ENCODE results near the gene HERC2. TPM values are rescaled to one million over a fixed set of nuclear protein-coding genes. Genes with fewer than 3 reads are reported as not detected.
"Not testable (repeated sequence)": the region's sequence is repeated elsewhere in the genome, so short reads cannot be mapped to it uniquely, and the experiment has no call there.

Gene HERC2
- total RNA-seq, 2 donors from 2014 or later: 32.9 to 39.1 TPM

- H3K9me3 ChIP-seq (ENCODE audit: control insufficient read depth, low read length, poor library complexity, severe bottlenecking); DNase-seq; H3K27ac Mint-ChIP-seq; H3K36me3 Mint-ChIP-seq (ENCODE audit: low read depth); H3K4me1 Mint-ChIP-seq; H3K4me3 Mint-ChIP-seq; H3K27me3 Mint-ChIP-seq; ATAC-seq: not testable (repeated sequence)
These were observed 118.7 kb downstream of the HERC2 start for GRCh38 chr15:28203055-28203828.

- not testable (repeated sequence) for H3K27me3 Mint-ChIP-seq; H3K9me3 ChIP-seq (ENCODE audit: control insufficient read depth, low read length, poor library complexity, severe bottlenecking); DNase-seq; H3K36me3 Mint-ChIP-seq (ENCODE audit: low read depth); H3K27ac Mint-ChIP-seq; H3K4me3 Mint-ChIP-seq; H3K4me1 Mint-ChIP-seq; ATAC-seq
These were observed 119.9 kb downstream of the HERC2 start for GRCh38 chr15:28202124-28202523.

- DNase-seq; H3K4me3 Mint-ChIP-seq; ATAC-seq; H3K4me1 Mint-ChIP-seq; H3K27ac Mint-ChIP-seq; H3K9me3 ChIP-seq (ENCODE audit: control insufficient read depth, low read length, poor library complexity, severe bottlenecking); H3K27me3 Mint-ChIP-seq; H3K36me3 Mint-ChIP-seq (ENCODE audit: low read depth): not testable (repeated sequence)
These were observed 123.8 kb downstream of the HERC2 start for GRCh38 chr15:28198215-28198614.

GRCh38 chr15:28197694-28198093, 124.3 kb downstream of the HERC2 start:
- H3K36me3 Mint-ChIP-seq (ENCODE audit: low read depth); DNase-seq; ATAC-seq; H3K27me3 Mint-ChIP-seq; H3K9me3 ChIP-seq (ENCODE audit: control insufficient read depth, low read length, poor library complexity, severe bottlenecking); H3K4me3 Mint-ChIP-seq; H3K4me1 Mint-ChIP-seq; H3K27ac Mint-ChIP-seq: not testable (repeated sequence)

- H3K9me3 ChIP-seq (ENCODE audit: control insufficient read depth, low read length, poor library complexity, severe bottlenecking); H3K4me3 Mint-ChIP-seq; H3K27ac Mint-ChIP-seq; H3K27me3 Mint-ChIP-seq; DNase-seq; H3K36me3 Mint-ChIP-seq (ENCODE audit: low read depth); H3K4me1 Mint-ChIP-seq; ATAC-seq: not testable (repeated sequence)
These were observed 125.4 kb downstream of the HERC2 start for GRCh38 chr15:28196581-28196980.

- H3K27ac Mint-ChIP-seq: no peak overlapping the region
These were observed 129.2 kb downstream of the HERC2 start for GRCh38 chr15:28192772-28193171.

GRCh38 chr15:28191832-28192231, 130.1 kb downstream of the HERC2 start:
- no peaks in the 10 kb centered on the region for H3K27me3 Mint-ChIP-seq
- no peaks in the 10 kb centered on the region for H3K9me3 ChIP-seq (ENCODE audit: control insufficient read depth, low read length, poor library complexity, severe bottlenecking)

More at GRCh38 chr15:28192772-28193171, 129.2 kb downstream of the HERC2 start:
- H3K4me1 Mint-ChIP-seq: no peaks in the 10 kb centered on the region
- no peak for ATAC-seq
- H3K27me3 Mint-ChIP-seq: no peaks in the 10 kb centered on the region
- DNase-seq: no peak
- H3K4me3 Mint-ChIP-seq: no peak overlapping the region
- peaks cover 3% of the 10 kb centered on the region for H3K36me3 Mint-ChIP-seq (ENCODE audit: low read depth)
- no peaks in the 10 kb centered on the region for H3K9me3 ChIP-seq (ENCODE audit: control insufficient read depth, low read length, poor library complexity, severe bottlenecking)

GRCh38 chr15:28190391-28191174, 131.4 kb downstream of the HERC2 start:
- ATAC-seq (no peak), DNase-seq (no peak)
- no peak overlapping the region for H3K4me3 Mint-ChIP-seq
- H3K27me3 Mint-ChIP-seq: no peaks in the 10 kb centered on the region
- H3K4me1 Mint-ChIP-seq: peaks cover 2% of the 10 kb centered on the region
- H3K27ac Mint-ChIP-seq: no peak overlapping the region
- peaks cover 7% of the 10 kb centered on the region for H3K36me3 Mint-ChIP-seq (ENCODE audit: low read depth)
- no peaks in the 10 kb centered on the region for H3K9me3 ChIP-seq (ENCODE audit: control insufficient read depth, low read length, poor library complexity, severe bottlenecking)

More at GRCh38 chr15:28191832-28192231, 130.1 kb downstream of the HERC2 start:
- ATAC-seq (no peak), DNase-seq (no peak)
- H3K4me1 Mint-ChIP-seq: no peaks in the 10 kb centered on the region
- no peak overlapping the region for H3K27ac Mint-ChIP-seq
- H3K4me3 Mint-ChIP-seq: no peak overlapping the region
- peaks cover 5% of the 10 kb centered on the region for H3K36me3 Mint-ChIP-seq (ENCODE audit: low read depth)

- no peaks in the 10 kb centered on the region for H3K9me3 ChIP-seq (ENCODE audit: control insufficient read depth, low read length, poor library complexity, severe bottlenecking)
- Mint-ChIP-seq H3K4me3 (no peak overlapping the region), H3K27ac (no peak overlapping the region), H3K4me1 (peaks cover 2% of the 10 kb centered on the region), H3K36me3 (ENCODE audit: low read depth) (peaks cover 7% of the 10 kb centered on the region), H3K27me3 (no peaks in the 10 kb centered on the region)
- ATAC-seq (no peak), DNase-seq (no peak)
These were observed 136.7 kb downstream of the HERC2 start for GRCh38 chr15:28185148-28185895.

- peaks cover 2% of the 10 kb centered on the region for H3K4me1 Mint-ChIP-seq
- ATAC-seq (no peak), DNase-seq (no peak)
- no peaks in the 10 kb centered on the region for H3K27me3 Mint-ChIP-seq
- no peak overlapping the region for H3K4me3 Mint-ChIP-seq
- H3K36me3 Mint-ChIP-seq (ENCODE audit: low read depth): peaks cover 7% of the 10 kb centered on the region
- no peak overlapping the region for H3K27ac Mint-ChIP-seq
- H3K9me3 ChIP-seq (ENCODE audit: control insufficient read depth, low read length, poor library complexity, severe bottlenecking): no peaks in the 10 kb centered on the region
These were observed 137.8 kb downstream of the HERC2 start for GRCh38 chr15:28184166-28184565.

GRCh38 chr15:28182731-28183130, 139.2 kb downstream of the HERC2 start:
- Mint-ChIP-seq H3K27ac (peak overlapping the region; percentile 60), H3K36me3 (ENCODE audit: low read depth) (peaks cover 3% of the 10 kb centered on the region), H3K27me3 (no peaks in the 10 kb centered on the region), H3K4me1 (peaks cover 2% of the 10 kb centered on the region), H3K4me3 (no peak overlapping the region)
- no peak for DNase-seq
- H3K9me3 ChIP-seq (ENCODE audit: control insufficient read depth, low read length, poor library complexity, severe bottlenecking): no peaks in the 10 kb centered on the region
- no peak for ATAC-seq

- peaks cover 2% of the 10 kb centered on the region for H3K36me3 Mint-ChIP-seq (ENCODE audit: low read depth)
- no peak overlapping the region for H3K4me3 Mint-ChIP-seq
- H3K27ac Mint-ChIP-seq: peak overlapping the region; percentile 60
- DNase-seq (no peak), ATAC-seq (no peak)
- no peaks in the 10 kb centered on the region for H3K9me3 ChIP-seq (ENCODE audit: control insufficient read depth, low read length, poor library complexity, severe bottlenecking)
- no peaks in the 10 kb centered on the region for H3K27me3 Mint-ChIP-seq
- H3K4me1 Mint-ChIP-seq: peaks cover 2% of the 10 kb centered on the region
These were observed 139.8 kb downstream of the HERC2 start for GRCh38 chr15:28182216-28182615.

- Mint-ChIP-seq H3K27ac (no peak overlapping the region), H3K36me3 (ENCODE audit: low read depth) (peaks cover 2% of the 10 kb centered on the region), H3K27me3 (no peaks in the 10 kb centered on the region), H3K4me3 (no peak overlapping the region), H3K4me1 (no peaks in the 10 kb centered on the region)
- H3K9me3 ChIP-seq (ENCODE audit: control insufficient read depth, low read length, poor library complexity, severe bottlenecking): no peaks in the 10 kb centered on the region
- DNase-seq (no peak), ATAC-seq (no peak)
These were observed 140.6 kb downstream of the HERC2 start for GRCh38 chr15:28181366-28181765.

Measured in T-helper 17 cell (primary cell).